WI38 (cell line): Measurements from ENCODE around the gene VSIG4.

Source experiments
- H3K4me3 ChIP-seq: 2 replicates; pipeline ENCODE4 v1.5.1; 2011; ENCODE audit warnings: low read depth, mild to moderate bottlenecking, control low read depth, low read length
- CTCF ChIP-seq: IDR thresholded peaks from 2 replicates; pipeline ENCODE4 v1.5.1; 2012; ENCODE audit warnings: low read depth, mild to moderate bottlenecking, control low read depth, low read length

The VSIG4 gene

GRCh38 chrX:66000628-66001272, 39.1 kb downstream of the VSIG4 start:
- no peak for TF ChIP-seq CTCF

GRCh38 chrX:66000178-66000577, 39.7 kb downstream of the VSIG4 start:
- H3K4me3 ChIP-seq = no peak overlapping the region
- TF ChIP-seq CTCF = no peak

More at GRCh38 chrX:66000628-66001272, 39.1 kb downstream of the VSIG4 start:
- no peak overlapping the region for H3K4me3 ChIP-seq

- no peak for TF ChIP-seq CTCF
- no peak overlapping the region for H3K4me3 ChIP-seq
Measured at GRCh38 chrX:65999563-66000148, 40.2 kb downstream of the VSIG4 start.

- no peak for TF ChIP-seq CTCF
- no peak overlapping the region for H3K4me3 ChIP-seq
Measured at GRCh38 chrX:65999029-65999562, 40.8 kb downstream of the VSIG4 start.

- TF ChIP-seq CTCF = no peak
- H3K4me3 ChIP-seq = no peak overlapping the region
Measured at GRCh38 chrX:65997978-65998717, 41.7 kb downstream of the VSIG4 start.

GRCh38 chrX:65994519-65995506, 45.1 kb downstream of the VSIG4 start:
- no peak for TF ChIP-seq CTCF
- no peak overlapping the region for H3K4me3 ChIP-seq
